HS-5 (cell line): ENCODE data around the gene EXD3.

ENCODE experiments used
- DNase-seq: peaks from one replicate; pipeline ENCODE4 v3.0.0-alpha.2; 2012; ENCODE audit warnings: low read depth

Gene EXD3

DNA sequence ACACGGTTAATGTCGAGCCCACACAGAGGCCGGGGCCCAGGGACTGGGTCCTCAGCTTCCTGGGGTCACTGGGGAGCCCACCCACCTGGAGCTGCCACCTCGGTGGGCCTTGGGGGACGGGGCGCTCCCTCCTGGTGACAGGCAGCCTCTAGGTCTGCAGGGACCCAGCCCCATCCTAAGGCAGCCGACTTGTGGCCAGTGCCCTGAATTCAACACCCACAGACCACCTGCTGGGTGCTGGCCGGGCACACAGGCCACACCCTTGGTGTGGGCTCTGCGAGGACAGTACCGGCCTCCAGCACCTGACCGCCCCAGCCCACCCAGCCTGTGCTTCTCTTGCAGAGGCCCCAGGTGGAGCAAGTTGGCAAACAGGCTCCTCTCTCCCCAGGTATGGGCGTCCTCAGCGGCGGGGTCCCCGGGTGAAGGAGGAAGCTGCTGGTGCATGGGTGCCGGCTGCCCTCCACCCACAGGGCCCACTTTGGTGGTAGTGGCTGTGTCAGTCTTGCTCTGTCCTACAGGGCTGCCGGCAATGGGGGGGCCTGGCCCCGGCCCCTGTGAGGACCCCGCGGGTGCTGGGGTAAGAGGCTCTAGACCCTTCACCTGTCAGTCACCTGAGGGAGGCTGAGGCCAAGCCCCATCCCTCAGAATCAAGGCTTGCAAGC is 9.9 kb upstream of the EXD3 start:
- DNase-seq = no peak

DNA sequence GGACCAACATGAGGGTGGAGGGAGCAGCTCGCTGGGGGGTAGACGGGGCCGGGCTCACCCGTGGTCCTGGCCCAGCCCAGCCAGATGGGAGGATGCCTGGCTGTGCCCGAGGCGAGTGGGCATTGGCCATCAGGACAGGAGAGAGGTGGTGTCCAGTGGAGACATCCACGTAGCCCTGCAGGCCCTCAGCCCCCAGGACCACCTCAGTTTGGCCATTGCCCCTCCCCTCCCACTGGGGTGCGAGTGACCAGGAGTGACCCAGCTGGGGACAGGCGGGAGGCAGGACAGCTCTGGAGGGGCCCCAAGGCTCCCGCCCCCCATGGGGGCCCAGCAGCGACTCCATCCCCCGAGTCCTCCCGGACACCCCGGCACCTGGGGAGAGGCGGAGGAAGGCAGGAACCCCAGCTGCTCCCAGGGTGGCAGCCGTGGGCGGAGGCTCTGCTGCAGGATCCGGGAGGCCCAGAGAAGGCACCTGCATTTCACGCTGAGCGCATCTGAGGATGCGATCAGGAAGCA is 8.5 kb upstream of the EXD3 start:
- no peak for DNase-seq

DNA sequence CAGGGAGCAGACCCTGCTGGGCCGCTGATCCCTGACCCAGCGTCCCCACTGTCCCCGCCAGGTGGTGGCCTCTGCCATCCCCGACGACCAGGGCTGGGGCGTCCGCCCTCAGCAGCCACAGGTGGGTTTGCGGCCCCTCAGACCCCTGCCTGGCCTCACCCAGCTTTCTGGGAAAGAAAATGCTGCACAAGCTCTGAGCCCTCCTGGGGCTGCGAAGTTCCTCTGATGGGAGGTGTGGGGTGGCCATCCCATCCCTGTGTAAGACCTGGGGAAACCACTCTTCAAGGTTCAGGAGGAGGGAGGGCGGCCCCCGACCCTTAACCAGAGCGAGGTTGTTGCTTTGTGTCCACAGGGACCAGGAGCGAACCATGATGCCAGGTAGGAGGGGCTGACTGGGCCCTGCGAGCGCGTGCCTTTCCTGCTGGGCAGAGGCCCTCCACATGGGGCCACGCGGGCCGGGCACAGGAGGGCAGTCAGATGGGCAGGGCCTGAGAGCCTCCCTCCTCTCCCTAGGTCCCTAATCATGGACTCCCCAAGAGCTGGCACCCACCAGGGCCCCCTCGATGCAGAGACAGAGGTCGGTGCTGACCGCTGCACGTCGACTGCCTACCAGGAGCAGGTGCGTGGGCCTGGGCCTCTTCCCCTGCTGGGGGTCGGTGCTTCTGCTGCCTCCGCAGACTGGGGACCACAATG is 7.9 kb upstream of the EXD3 start:
- DNase-seq = no peak

DNA sequence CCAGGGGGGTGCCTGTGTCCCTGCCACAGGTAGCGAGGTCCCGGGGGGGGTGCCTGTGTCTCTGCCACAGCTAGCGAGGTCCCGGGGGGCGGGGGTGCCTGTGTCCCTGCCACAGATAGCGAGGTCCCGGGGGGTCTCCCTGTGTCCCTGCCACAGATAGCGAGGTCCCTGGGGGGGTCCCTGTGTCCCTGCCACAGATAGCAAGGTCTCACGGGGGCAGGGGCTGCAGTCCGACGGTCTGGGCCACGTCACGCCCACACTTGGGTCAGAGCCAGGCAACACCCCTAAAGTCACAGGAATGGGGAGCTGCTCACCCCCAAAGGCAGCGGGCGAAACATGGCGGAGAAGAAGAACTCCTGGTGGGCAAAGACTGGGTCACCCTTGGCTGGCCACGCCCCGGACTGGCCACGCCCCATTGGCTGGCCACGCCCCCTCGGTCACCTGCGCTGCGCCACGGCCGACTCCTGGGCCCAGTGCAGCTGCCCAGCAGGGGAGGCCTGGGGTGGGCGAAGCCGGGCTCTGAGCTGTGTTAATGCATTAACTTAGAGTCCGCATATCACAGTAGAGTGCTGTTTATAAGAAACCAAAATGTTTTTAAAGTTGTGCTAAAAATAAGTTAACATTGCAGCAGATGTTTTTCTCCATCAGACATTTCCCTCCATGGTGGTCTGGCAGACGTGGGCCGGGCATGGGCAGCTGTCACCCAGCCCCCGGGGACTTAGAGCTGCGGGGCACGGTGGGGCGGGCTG is 7.2 kb upstream of the EXD3 start:
- no peak for DNase-seq

DNA sequence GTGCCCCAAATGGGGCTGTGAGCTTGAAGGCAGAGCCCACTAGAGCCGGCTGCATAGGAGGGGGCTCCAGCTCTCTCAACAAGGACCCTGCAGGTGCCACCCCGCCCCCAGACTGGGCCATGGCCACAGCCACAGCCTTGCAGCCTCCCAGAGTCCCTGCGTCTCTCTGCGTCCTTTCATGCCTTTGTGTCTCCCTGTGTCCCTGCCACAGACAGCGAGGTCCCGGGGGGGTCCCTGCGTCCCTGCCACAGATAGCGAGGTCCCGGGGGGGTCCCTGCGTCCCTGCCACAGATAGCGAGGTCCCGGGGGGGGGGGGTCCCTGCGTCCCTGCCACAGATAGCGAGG is 6.6 kb upstream of the EXD3 start:
- DNase-seq = no peak

DNA sequence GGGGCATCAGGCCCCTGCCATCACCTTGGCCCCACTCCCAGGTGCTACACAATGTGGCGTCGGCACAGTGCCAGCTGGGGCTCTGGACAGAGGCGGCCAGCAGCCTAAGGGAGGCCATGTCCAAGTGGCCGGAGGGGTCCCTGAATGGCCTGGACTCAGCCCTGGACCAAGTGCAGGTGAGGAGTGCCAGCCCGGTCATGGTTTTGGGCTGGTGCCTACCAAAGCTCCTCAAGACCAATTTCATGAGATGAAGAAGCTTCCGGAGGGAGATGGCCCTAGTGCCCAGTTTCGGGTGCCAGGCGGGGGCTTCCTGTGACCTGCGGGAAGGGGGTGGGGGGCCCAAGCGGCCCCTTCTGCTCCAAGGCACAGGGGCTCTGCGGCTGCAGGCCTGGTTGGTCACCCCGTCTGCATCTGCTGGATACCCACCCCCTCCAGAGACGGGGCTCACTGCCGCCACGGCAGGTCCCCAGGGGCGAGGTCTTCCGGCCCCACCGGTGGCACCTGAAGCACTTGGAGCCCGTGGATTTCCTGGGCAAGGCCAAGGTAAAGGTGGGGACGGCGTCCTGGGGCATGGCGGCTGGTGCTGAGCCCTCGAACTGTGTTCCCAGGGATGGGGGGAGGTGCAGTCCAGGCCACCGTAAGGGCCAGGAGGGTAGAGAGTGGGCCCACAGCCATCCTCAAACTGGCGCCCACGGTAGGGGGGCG is 6.0 kb upstream of the EXD3 start:
- no peak for DNase-seq

DNA sequence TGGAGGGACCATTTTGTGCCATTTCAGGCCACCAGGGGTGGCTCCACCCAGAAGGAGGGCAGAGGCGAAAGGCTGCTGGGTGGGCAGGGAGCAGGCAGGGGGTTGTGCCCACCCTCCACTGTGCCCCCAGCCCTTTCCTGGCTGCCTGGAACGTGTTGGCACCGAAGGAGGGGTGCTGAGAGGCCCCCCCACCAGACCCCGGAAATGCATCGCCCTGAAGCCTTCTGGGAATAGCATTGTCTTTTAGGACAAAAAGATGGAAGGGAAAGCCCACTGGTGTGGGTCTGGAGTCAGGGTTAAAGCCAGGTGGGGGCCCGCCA is 5.3 kb upstream of the EXD3 start:
- no peak for DNase-seq

DNA sequence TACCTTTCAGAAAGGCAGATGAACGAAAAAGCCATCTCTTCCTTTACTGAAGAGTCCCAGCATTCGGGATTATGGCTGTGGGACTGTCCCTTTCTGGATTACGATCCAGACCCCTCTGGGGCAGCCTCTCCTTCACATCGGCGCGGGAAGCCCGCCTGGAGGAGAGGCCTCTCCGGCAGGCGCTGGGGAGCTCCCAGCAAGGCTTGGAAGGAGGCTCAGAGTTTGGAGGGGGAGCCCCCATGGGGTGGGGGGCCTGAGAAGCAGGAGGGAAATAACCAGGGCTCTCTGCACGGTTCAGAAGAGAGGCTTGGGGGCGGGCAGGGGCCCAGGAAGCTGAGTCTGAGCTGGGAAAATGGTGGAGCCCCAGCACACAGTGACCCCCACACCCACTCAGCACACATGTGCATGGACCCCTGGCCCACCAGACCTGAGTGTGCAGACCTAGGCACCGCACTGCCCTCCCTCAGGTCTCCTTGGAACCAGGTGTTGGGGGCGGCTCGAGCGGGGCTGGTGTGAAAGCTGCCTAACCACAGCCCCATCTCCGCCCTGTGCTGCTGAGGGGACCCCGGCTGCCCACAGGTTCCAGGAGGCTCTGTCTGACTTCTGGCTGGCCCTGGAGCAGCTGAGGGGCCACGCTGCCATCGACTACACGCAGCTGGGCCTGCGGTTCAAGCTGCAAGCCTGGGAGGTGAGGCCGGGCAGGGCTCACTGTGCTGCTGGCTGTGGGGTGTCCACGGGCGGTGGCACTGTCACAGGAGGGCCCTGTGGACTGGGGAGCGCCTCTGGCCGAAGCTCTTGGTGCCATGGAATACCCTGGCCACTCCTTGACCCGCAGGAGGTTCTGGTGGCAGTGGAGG is 4.7 kb upstream of the EXD3 start:
- DNase-seq = no peak

DNA sequence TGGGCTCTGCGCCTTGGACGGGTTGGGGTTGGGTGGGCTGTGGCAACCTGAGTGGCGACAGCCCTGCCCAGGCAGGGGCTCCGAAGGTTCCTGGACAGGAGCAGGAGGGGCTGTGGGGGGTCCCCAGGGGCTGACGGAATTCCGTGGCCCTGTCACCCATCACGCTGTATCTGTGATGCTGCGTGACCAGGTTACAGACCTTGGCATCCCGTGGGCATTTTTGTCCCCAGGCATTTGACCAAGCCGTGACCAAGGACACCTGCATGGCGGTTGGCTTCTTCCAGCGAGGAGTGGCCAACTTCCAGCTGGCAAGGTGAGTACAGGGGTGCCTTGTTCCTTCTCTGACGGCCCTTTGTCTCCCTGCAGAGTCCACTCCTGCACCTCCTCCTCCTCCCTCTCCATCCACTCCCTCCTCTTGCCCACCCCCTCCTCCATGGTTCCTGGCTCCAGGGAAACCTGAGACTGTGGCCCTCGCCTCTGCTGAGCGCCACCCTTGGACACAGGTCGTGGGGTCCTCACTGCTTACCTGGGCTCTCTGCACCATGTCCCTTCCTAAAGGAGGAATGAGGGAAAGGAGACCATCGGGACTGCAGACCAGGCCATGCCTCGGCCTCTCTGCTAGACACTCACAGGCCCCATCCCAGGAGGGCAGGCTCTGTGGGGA is 3.2 kb upstream of the EXD3 start:
- no peak for DNase-seq

DNA sequence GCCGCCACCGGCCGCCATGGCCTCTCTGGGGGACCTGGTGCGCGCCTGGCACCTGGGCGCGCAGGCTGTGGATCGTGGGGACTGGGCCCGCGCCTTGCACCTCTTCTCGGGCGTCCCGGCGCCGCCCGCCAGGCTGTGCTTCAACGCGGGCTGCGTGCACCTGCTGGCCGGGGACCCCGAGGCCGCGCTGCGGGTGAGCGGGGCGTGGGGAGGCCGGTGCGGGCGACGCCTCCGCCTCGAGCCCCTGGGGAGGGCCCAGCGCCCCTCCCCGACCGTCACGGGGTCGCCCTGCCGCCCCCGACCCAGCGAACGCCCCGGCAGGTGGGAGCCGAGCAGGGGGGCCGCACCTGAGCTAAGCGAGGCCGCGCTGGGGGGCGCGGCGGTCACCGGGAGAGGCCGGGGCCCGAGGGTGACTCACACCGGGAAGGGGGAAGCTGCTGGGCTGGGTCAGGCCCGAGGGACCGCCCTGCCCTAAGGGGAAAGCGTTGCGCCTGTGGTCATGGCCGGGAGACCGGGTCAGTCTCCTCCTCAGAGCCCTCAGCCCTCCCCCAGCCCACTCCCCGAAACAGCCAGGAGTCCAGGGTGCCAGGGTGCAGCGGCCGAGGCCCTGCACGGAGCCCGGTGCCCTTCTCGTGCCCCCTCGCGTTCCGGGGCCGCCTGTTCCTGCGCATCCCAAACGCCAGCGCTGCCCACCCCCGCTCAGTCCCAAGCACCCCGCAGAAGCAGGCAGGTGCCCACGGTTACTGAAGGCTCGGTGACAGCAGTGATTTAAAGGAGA is 741 bp upstream of the EXD3 start:
- DNase-seq = no peak

DNA sequence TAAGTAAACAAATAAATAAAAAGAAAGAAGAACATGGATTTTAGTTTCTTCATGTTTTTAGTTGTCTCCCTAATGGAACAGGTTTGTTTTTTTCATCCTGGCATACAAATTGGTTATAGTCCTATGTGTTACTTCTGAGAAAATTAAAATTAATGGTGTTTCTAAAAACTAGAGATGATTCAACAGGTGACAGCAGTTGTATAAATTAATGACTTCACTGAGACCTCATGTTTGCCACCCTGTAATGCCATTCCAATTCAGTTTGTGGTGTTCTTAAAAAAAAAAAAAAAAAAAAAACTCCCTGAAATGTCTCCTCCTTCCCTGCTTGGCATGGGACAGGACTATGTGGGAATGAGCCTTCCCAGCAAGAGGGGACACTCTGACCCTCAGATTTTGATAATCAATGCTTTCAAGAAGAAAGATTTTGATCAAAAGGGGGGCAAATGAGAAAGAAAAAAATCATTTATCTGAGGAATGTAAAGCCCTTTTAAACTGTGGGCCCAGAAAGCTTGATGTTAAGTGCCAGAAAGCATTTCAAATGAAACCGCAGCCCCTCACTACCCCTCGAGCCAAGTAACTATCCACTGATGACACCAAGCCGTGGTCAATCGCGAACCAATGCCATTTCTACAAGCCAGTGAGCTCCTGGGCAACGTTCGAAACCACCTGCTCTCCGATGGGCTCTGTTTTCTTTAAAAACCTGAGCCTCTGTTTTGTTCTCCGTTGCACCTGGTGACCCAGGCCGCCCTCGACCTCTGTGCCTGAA is 941 bp downstream of the EXD3 start:
- DNase-seq = no peak

DNA sequence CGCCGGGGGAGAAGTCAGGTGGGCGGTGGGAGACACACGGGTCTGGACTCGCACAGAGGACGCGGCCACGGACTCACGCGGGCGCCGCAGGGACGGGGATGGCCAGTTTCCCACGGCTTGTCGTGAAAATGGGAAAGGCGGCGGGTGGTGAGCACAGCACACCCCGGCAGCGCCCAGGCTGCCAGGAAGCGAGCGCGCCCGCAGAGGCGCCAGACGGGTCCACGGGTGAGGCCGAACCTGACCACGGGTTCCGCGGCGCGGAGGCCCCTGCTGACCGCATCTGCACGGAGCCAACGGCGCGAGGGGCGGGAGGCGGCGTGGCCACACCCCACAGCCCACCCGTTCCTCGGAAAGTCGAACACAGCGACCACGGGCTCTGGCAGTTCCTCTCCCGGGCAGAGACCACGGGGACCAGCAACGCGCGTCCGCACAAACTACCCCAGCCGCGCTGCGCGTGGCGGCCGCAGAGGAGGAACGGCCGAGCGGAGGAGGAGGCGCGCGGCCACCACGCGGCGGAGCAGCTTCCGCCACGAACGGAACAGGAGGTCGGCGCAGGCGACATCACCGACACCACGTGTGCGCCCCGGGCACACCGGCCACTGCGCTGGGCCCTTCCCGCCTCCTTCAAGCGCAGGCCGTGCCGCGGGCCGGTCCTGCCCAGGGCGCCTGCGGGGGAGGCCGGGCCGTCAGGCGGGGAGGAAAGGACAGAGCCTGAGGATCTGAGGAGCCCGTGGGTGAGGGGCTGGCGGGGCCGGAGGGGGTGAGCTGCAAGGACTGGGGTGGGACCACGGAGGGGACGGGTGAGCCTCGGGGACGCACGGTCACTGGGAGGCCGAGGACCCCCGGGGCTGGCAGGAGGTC is 5.6 kb downstream of the EXD3 start:
- no peak for DNase-seq

DNA sequence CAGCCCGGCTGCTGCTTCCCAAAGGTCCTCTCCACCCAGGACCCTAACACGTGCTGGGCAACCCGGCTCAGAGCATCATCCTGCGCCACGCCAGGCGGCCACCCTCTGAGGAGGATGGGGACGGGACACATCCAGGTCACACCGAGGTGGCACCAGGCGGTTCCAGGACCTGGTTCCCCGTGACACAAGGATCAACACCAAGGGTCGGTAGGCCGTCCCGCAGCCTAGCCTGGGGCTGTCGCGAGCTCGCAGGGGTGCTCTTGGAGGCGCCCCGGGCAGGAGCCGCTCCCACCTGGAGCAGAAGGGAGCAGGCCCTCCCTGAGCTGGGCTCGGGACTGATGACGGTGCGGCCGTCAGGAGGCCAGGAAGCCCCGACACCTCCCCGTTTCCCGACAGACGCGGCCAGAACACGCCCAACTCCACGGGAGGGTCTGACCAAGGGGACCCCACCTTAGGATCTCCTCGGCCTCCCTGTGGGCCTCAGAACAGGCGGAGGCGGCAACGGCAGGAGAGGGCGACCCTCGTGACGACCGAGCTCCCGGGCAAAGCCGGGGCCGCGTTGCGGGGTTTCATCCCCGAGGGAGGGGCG is 6.3 kb downstream of the EXD3 start:
- no peak for DNase-seq

DNA sequence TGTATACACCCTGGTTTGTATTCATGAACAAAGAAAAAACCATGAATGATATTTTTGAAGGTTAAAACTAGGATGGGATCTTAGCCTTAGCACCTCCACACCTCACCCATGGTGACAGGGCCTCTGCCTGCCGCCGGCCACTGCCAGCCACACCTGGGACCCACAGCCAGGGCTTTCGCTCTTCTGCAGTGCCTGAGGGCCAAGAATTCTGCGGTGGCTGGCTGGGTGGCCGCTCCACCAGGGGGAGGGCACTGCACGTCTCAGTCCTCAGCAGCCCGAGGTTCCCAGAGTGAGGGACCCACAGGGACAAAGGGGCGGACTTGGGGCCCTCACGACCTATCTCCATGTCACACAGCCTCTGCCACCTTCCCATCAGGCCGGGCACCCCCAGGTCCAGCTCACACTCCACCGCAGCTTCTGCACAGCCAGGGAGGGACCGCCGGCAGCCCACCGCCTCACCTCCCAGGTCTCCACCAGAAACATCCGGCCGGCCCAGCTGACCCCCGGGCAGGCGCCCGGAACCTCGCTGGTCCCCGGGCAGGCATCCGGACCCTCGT is 6.9 kb downstream of the EXD3 start:
- no peak for DNase-seq

DNA sequence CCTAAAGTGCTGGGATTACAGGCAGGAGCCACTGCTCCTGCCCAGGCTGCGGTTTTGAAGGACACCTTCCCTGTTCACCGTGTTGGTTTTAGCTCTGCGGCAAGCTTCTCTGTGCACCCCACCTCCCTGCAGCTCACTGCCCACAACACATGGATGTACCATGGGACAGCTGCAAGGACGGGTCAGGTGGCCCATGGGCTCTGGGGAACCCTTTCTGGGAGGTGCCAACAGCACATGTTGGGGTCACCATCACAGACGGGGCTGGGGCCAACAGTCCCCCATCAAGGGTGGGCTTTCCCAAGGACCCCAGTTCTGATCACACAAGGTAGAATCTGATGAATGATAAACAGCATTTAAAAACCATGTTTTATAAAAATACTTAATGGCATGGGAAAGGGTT is 7.5 kb downstream of the EXD3 start:
- no peak for DNase-seq

DNA sequence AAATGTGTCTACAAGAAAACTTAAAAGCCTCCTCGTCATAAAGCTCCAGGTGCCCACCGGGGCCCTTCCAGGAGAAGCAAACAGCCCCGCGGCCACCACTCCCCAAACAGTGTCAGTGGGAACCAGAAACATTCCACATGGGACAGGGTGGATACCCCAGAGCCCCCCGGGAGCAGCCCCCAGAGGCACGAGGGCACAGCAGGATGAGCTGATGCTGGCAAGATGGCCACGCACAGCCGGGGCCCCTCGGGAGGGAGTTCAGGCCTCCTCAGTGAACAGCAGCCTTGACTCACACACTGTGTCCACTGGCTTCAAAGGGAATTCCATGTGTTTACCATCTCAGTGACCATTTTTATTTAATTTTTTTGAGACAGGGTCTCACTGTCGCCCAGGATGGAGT is 10.5 kb downstream of the EXD3 start:
- DNase-seq = no peak

DNA sequence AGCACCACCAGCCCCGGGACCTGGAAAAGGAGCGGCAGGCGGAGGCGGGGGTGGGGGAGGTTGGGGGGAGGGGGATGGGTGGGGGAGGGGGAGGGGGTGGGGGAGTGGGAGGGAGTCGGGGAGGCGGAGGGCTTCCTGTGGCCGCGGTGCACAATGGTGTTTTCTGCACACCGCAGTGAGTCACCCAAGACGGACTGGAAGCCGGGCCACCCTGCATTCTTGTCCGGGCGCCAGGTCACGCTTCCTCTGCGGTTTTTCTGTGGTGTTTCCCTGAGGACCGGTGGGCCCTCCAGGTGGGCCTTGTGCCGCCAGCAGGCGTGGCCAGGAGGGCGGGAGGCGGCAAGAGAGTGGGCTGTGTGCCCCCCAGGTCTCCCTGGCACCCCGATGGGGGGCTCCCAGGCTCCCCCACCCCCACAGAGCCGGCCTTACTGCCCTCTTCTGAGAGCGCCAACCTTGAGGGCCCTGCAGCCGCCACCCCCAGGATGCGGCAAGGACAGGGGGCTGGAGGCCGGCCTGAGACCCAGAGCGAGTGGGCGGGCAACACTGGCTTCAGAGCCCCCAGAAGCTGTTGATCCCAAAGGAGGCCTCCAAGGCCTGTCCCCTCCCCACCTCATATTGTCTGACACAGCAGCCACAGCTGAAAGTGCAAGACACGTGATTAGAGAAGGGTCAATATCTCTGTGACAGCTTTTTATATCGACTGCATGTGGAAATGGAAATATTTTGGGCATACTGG is 11.1 kb downstream of the EXD3 start:
- DNase-seq = peak; percentile 68
